HUES6 (cell line): ENCODE measurements around the gene TEX13C.
"Not testable (repeated sequence)": the region's sequence is repeated elsewhere in the genome, so short reads cannot be mapped to it uniquely, and the experiment has no call there.

Experiments used
- H3K27ac ChIP-seq: 2 replicates; pipeline ENCODE4 v1.7.0; 2013; ENCODE audit warnings: low read depth, mild to moderate bottlenecking, low read length, inconsistent platforms
- H3K27me3 ChIP-seq: 2 replicates; pipeline ENCODE4 v1.6.1; 2013; ENCODE audit warnings: low read length; ENCODE audit not compliant: control insufficient read depth, insufficient read depth
- H3K36me3 ChIP-seq: 2 replicates; pipeline ENCODE4 v1.6.1; 2013; ENCODE audit warnings: low read length; ENCODE audit not compliant: control insufficient read depth, insufficient read depth
- H3K4me1 ChIP-seq: 2 replicates; pipeline ENCODE4 v1.6.1; 2013; ENCODE audit warnings: low read length; ENCODE audit not compliant: control insufficient read depth, insufficient read depth
- H3K4me3 ChIP-seq: 2 replicates; pipeline ENCODE4 v1.5.1; 2013; ENCODE audit warnings: low read depth, low read length
- H3K9ac ChIP-seq: one replicate; pipeline ENCODE4 v1.6.1; 2013; ENCODE audit warnings: mild to moderate bottlenecking, low read length
- H3K9me3 ChIP-seq: 2 replicates; pipeline ENCODE4 v1.6.1; 2013; ENCODE audit warnings: low read depth, low read length; ENCODE audit not compliant: control insufficient read depth, insufficient read depth

The TEX13C gene

GRCh38 chrX:125308653-125309052 lies 11.0 kb upstream of the TEX13C start:
- H3K27ac ChIP-seq, result no peak overlapping the region
- H3K4me1 ChIP-seq, result no peaks in the 10 kb centered on the region
- no peak overlapping the region for H3K9ac ChIP-seq
- H3K36me3 ChIP-seq, result no peaks in the 10 kb centered on the region
- H3K9me3 ChIP-seq, result peaks cover 2% of the 10 kb centered on the region; the same call in 1 of the 2 replicates
- no peaks in the 10 kb centered on the region; the same call in 1 of the 2 replicates for H3K27me3 ChIP-seq
- H3K4me3 ChIP-seq, result no peak overlapping the region

- not testable (repeated sequence) for H3K36me3 ChIP-seq, H3K9ac ChIP-seq, H3K4me1 ChIP-seq, H3K9me3 ChIP-seq, H3K27ac ChIP-seq, H3K27me3 ChIP-seq, H3K4me3 ChIP-seq
Measured at GRCh38 chrX:125319166-125319565, 505 bp upstream of the TEX13C start.

GRCh38 chrX:125322431-125322830 lies 2.8 kb downstream of the TEX13C start:
- H3K4me1 ChIP-seq, result no peaks in the 10 kb centered on the region
- no peak overlapping the region for H3K4me3 ChIP-seq
- 0 out of 2 replicates have a peak, but pooled peaks cover 9% of the 10 kb centered on the region for H3K9me3 ChIP-seq
- no peak overlapping the region for H3K9ac ChIP-seq
- H3K27ac ChIP-seq, result no peak overlapping the region
- peaks cover under 1% of the 10 kb centered on the region; the same call in 1 of the 2 replicates for H3K27me3 ChIP-seq
- no peaks in the 10 kb centered on the region for H3K36me3 ChIP-seq

GRCh38 chrX:125326599-125326998 lies 6.9 kb downstream of the TEX13C start:
- no peaks in the 10 kb centered on the region for H3K36me3 ChIP-seq
- H3K9ac ChIP-seq, result no peak overlapping the region
- H3K4me3 ChIP-seq, result no peak overlapping the region
- H3K9me3 ChIP-seq, result no peaks in the 10 kb centered on the region
- H3K4me1 ChIP-seq, result no peaks in the 10 kb centered on the region; the same call in 1 of the 2 replicates
- H3K27me3 ChIP-seq, result peaks cover 4% of the 10 kb centered on the region; the same call in 1 of the 2 replicates
- H3K27ac ChIP-seq, result no peak overlapping the region

GRCh38 chrX:125327891-125328290 lies 8.2 kb downstream of the TEX13C start:
- H3K36me3 ChIP-seq, result no peaks in the 10 kb centered on the region
- H3K27ac ChIP-seq, result no peak overlapping the region
- no peaks in the 10 kb centered on the region; the same call in 1 of the 2 replicates for H3K4me1 ChIP-seq
- H3K4me3 ChIP-seq, result no peak overlapping the region
- no peaks in the 10 kb centered on the region for H3K9me3 ChIP-seq
- no peak overlapping the region for H3K9ac ChIP-seq
- peaks cover 4% of the 10 kb centered on the region; the same call in 1 of the 2 replicates for H3K27me3 ChIP-seq

- Histone ChIP-seq H3K27ac (no peak overlapping the region), H3K4me1 (no peaks in the 10 kb centered on the region; the same call in 1 of the 2 replicates), H3K9me3 (peaks cover 6% of the 10 kb centered on the region; the same call in 1 of the 2 replicates), H3K4me3 (no peak overlapping the region), H3K36me3 (no peaks in the 10 kb centered on the region), H3K27me3 (no peaks in the 10 kb centered on the region; the same call in 1 of the 2 replicates), H3K9ac (no peak overlapping the region)
Measured at GRCh38 chrX:125333583-125333982, 13.9 kb downstream of the TEX13C start.

- H3K9me3 ChIP-seq, result peaks cover 16% of the 10 kb centered on the region
- no peaks in the 10 kb centered on the region for H3K4me1 ChIP-seq
- H3K9ac ChIP-seq, result no peak overlapping the region
- no peaks in the 10 kb centered on the region; the same call in 1 of the 2 replicates for H3K27me3 ChIP-seq
- H3K36me3 ChIP-seq, result no peaks in the 10 kb centered on the region
- no peak overlapping the region for H3K27ac ChIP-seq
- H3K4me3 ChIP-seq, result no peak overlapping the region
Measured at GRCh38 chrX:125340490-125340889, 20.8 kb downstream of the TEX13C start.

- Histone ChIP-seq H3K4me1 (peaks cover 20% of the 10 kb centered on the region), H3K9me3 (peaks cover 7% of the 10 kb centered on the region; the same call in 1 of the 2 replicates)
Measured at GRCh38 chrX:125374169-125374568, 54.5 kb downstream of the TEX13C start.

More at GRCh38 chrX:125374169-125374568, 54.5 kb downstream of the TEX13C start:
- H3K4me3 ChIP-seq, result no peak overlapping the region
- H3K27ac ChIP-seq, result no peak overlapping the region
- no peaks in the 10 kb centered on the region for H3K27me3 ChIP-seq
- H3K36me3 ChIP-seq, result no peaks in the 10 kb centered on the region
- no peak overlapping the region for H3K9ac ChIP-seq
